ENCODE data around the gene CROCC2. TPM values are rescaled to one million over a fixed set of nuclear protein-coding genes. Genes with fewer than 3 reads are reported as not detected.

CROCC2 gene
- total and polyA plus RNA-seq, 11 donors: not detected

- whole genome bisulfite sequencing, 4 donors: 87 to 90% (median 88%) methylated on average over 12 to 29 of the region's 29 CpGs
- Histone ChIP-seq H3K4me3 (no peak overlapping the region), H3K4me1 (peaks cover 0 to 9% (median 0%) of the 10 kb centered on the region in 12 donors), H3K27me3 (peaks cover 0 to under 1% (median 0%) of the 10 kb centered on the region in 9 donors), H3K36me3 (no peaks in the 10 kb centered on the region), H3K9me3 (peaks cover 0 to 10% (median 2%) of the 10 kb centered on the region in 12 donors), H3K27ac (no peak overlapping the region)
- ATAC-seq (no peak), DNase-seq (peak; percentile 4 to 36 (median 22))
- TF ChIP-seq CTCF (IDR thresholded peaks at IDR 0.05) (no peak), POLR2A (IDR thresholded peaks at IDR 0.05) (no peak)
- intact Hi-C loops (cut with DNase I): no loop called here
Measured at GRCh38 chr2:240925568-240926515, 19.7 kb downstream of the CROCC2 start.

GRCh38 chr2:240926516-240927389 is 20.6 kb downstream of the CROCC2 start:
- intact Hi-C loops (cut with DNase I): no loop called here
- H3K9me3 ChIP-seq: peaks cover 0 to 10% (median 2%) of the 10 kb centered on the region in 12 donors
- peaks cover 0 to 4% (median 0%) of the 10 kb centered on the region in 9 donors for H3K27me3 ChIP-seq
- no peaks in the 10 kb centered on the region for H3K36me3 ChIP-seq
- 42 to 52% (median 45%) methylated on average over 26 to 38 of the region's 38 CpGs for WGBS, 4 donors
- DNase-seq: peak; percentile 12 to 64 (median 51)
- ATAC-seq: peak in 3 of 4 donors; percentile 36 to 80 (median 57)
- no peak overlapping the region for H3K27ac ChIP-seq
- peak overlapping the region in 8 of 12 donors; percentile 0 to 37 (median 14) for H3K4me3 ChIP-seq
- TF ChIP-seq CTCF (IDR thresholded peaks at IDR 0.05) (no peak), POLR2A (IDR thresholded peaks at IDR 0.05) (no peak)
- peaks cover 0 to 8% (median 0%) of the 10 kb centered on the region in 12 donors for H3K4me1 ChIP-seq

GRCh38 chr2:240927390-240927781 is 21.2 kb downstream of the CROCC2 start:
- intact Hi-C loops (cut with DNase I): no loop called here
- H3K4me3 ChIP-seq: peak overlapping the region in 1 of 12 donors; percentile 37
- no peaks in the 10 kb centered on the region for H3K36me3 ChIP-seq
- DNase-seq (no peak), ATAC-seq (no peak)
- 87 to 94% (median 88%) methylated on average over 7 of the region's 7 CpGs for WGBS, 4 donors
- H3K27ac ChIP-seq: no peak overlapping the region
- H3K27me3 ChIP-seq: peaks cover 0 to 4% (median 0%) of the 10 kb centered on the region in 9 donors
- peaks cover 0 to 8% (median 0%) of the 10 kb centered on the region in 12 donors for H3K4me1 ChIP-seq
- TF ChIP-seq POLR2A (IDR thresholded peaks at IDR 0.05): no peak
- no peak for TF ChIP-seq CTCF (IDR thresholded peaks at IDR 0.05)
- peaks cover 0 to 10% (median 2%) of the 10 kb centered on the region in 12 donors for H3K9me3 ChIP-seq

Measured in heart left ventricle (tissue), 16 donors.